IgD-negative memory B cell (primary cell): Measurements from ENCODE around the gene FXR1. TPM values are rescaled to one million over a fixed set of nuclear protein-coding genes. Genes with fewer than 3 reads are reported as not detected.
A peak's percentile ranks its signal among the peaks of the same experiment; 100 is the strongest.
"Not testable (repeated sequence)": the region's sequence is repeated elsewhere in the genome, so short reads cannot be mapped to it uniquely, and the experiment has no call there.

Experiments used
- H3K27ac Mint-ChIP-seq, 3 donors: one replicate each; pipeline ENCODE4 v1.8.0; 2020 to 2022; ENCODE audit warnings: mild to moderate bottlenecking in 3 of 3, mixed read lengths in 3 of 3, moderate library complexity in 1 of 3
- H3K27me3 Mint-ChIP-seq: one replicate; pipeline ENCODE4 v1.8.0; 2021; ENCODE audit warnings: mixed read lengths
- H3K36me3 Mint-ChIP-seq: one replicate; pipeline ENCODE4 v1.8.0; 2020; ENCODE audit warnings: mild to moderate bottlenecking, mixed read lengths
- H3K4me1 Mint-ChIP-seq, 3 donors: one replicate each; pipeline ENCODE4 v1.8.0; 2020 to 2022; ENCODE audit warnings: mixed read lengths in 3 of 3, mild to moderate bottlenecking in 1 of 3
- H3K4me3 Mint-ChIP-seq, 4 donors: one replicate each; pipeline ENCODE4 v1.8.0; 2020 to 2022; ENCODE audit warnings: mild to moderate bottlenecking in 4 of 4, mixed read lengths in 4 of 4, moderate library complexity in 3 of 4
- H3K9me3 Mint-ChIP-seq, 3 donors: one replicate each; pipeline ENCODE4 v1.8.0; 2020 to 2021; ENCODE audit warnings: mixed read lengths in 3 of 3, mild to moderate bottlenecking in 1 of 3
- polyA plus RNA-seq: library from polyadenylated mRNA; unstranded; fragments of 300-500 nt; fragmentation: Illumina TruSeq; gene quantifications from one replicate; pipeline ENCODE4 v1.2.3, GENCODE V29; 2021

Gene FXR1
- polyA plus RNA-seq, 1 donor from 2014 or later, result 50.1 TPM

- H3K27ac Mint-ChIP-seq, result peak overlapping the region in 1 of 3 donors; percentile 47
- H3K4me3 Mint-ChIP-seq, result no peak overlapping the region
- no peaks in the 10 kb centered on the region for H3K27me3 Mint-ChIP-seq
- peaks cover 6% of the 10 kb centered on the region for H3K36me3 Mint-ChIP-seq
- H3K9me3 Mint-ChIP-seq, result no peaks in the 10 kb centered on the region
- H3K4me1 Mint-ChIP-seq, result peaks cover 10 to 14% (median 11%) of the 10 kb centered on the region in 3 donors
These were observed 58.5 kb downstream of the FXR1 start for GRCh38 chr3:180970931-180971330.

DNA sequence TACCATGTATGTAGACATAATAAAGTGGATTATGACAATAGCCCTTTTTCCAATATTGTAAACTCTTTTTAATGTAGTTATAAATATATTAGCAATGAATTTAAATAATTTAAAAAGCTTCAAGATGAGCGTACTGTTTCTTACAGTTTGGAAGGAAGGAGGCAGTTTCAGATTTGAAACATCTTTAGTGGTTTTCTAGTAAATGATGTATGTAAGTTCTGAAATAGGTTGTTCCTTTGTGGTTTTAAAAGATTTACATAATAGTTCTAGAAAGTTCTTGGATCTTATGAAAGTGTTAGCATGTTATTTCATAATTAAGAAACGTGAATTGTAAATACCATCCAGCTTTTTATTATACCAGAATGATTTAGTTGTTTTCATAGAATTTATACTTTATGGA, 61.1 kb downstream of the FXR1 start:
- peaks cover 3% of the 10 kb centered on the region for H3K36me3 Mint-ChIP-seq
- H3K27me3 Mint-ChIP-seq, result no peaks in the 10 kb centered on the region
- H3K27ac Mint-ChIP-seq, result peak overlapping the region in 1 of 3 donors; percentile 76
- H3K9me3 Mint-ChIP-seq, result no peaks in the 10 kb centered on the region
- H3K4me3 Mint-ChIP-seq, result no peak overlapping the region
- peaks cover 10 to 19% (median 11%) of the 10 kb centered on the region in 3 donors for H3K4me1 Mint-ChIP-seq

DNA sequence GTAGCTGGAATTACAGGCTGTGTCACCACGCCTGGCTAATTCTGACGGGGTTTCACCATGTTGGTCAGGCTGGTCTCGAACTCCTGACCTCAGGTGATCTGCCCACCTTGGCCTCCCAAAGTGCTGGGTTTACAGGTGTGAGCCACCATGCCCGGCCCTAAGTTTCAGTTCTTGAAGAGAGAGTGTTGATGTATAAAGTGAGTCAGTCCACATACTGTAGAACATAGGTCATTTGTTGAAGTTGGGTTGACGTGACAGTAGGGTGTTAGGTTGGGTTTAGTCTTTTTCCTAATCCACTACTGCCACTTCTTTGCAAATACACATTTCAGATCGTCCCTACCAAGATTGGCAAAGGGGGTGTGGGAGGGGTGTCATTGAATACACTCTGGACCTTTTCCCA, 61.8 kb downstream of the FXR1 start:
- H3K4me3 Mint-ChIP-seq, result no peak overlapping the region
- no peaks in the 10 kb centered on the region for H3K27me3 Mint-ChIP-seq
- peaks cover 3% of the 10 kb centered on the region for H3K36me3 Mint-ChIP-seq
- no peaks in the 10 kb centered on the region for H3K9me3 Mint-ChIP-seq
- peak overlapping the region in 2 of 3 donors; percentile 47 to 83 for H3K27ac Mint-ChIP-seq
- H3K4me1 Mint-ChIP-seq, result peaks cover 10 to 19% (median 11%) of the 10 kb centered on the region in 3 donors

DNA sequence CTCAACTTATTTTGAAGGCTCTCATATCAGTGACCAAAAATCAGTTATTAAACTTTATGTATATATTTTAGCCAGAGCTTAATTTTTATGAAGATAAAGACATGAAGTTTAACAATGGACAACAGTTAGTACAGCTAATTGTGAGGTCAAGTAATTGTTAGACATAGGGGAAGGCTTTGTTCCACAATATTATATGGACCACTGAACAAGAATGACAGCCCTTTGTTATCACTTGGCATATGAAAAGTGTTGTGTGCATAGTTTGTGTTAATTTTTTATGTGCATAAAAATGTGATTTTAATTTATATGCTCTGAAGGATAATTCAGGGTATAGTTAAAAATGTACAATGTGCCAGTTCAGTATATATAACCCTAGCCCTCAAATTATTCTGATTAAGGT, 65.0 kb downstream of the FXR1 start:
- Mint-ChIP-seq H3K9me3 (no peaks in the 10 kb centered on the region), H3K27ac (no peak overlapping the region), H3K27me3 (no peaks in the 10 kb centered on the region), H3K4me3 (no peak overlapping the region), H3K36me3 (peaks cover 2% of the 10 kb centered on the region), H3K4me1 (peaks cover 7 to 18% (median 8%) of the 10 kb centered on the region in 3 donors)

DNA sequence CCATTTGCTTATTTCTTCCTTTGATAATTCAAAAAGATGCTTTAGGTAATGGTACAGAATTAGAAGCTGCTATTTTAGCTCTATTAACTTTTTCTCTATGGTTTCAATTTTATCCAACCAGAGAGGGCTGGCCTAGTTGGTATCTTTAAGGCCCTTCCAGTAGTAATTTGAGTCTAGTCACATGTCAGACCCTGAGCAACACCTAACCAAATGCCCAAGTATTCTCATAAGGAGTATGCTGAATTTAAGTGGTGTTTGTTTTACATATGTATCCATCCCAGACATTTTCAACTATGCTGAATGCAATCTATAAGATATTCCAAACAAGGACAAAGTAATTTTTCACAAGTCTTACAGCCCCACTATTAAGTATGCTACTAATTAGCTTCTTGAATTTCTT, 67.5 kb downstream of the FXR1 start:
- H3K4me1 Mint-ChIP-seq, result peaks cover 0 to 11% (median 5%) of the 10 kb centered on the region in 3 donors
- no peaks in the 10 kb centered on the region for H3K9me3 Mint-ChIP-seq
- peak overlapping the region in 1 of 3 donors; percentile 53 for H3K27ac Mint-ChIP-seq
- H3K27me3 Mint-ChIP-seq, result no peaks in the 10 kb centered on the region
- H3K36me3 Mint-ChIP-seq, result no peaks in the 10 kb centered on the region
- H3K4me3 Mint-ChIP-seq, result no peak overlapping the region

DNA sequence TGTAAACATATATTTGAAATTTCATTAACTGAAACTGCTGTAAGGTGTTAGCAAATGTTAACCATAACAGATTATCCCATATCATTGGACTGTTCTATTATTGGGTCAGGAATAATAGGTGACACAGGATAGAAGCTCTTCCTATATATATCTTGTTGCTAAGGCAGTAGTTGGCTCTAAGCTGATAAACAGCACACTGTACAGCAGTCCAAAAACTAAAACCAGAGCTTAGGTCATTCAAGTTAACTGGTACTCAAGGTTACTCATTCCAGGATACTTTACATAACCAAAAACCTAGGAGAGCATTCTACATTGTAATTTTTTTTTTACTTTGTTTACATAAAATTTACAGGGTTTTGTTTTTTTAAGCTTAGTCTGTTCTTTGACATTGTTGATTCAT, 68.1 kb downstream of the FXR1 start:
- H3K4me3 Mint-ChIP-seq, result no peak overlapping the region
- H3K27ac Mint-ChIP-seq, result no peak overlapping the region
- no peaks in the 10 kb centered on the region for H3K36me3 Mint-ChIP-seq
- H3K4me1 Mint-ChIP-seq, result peaks cover 0 to 11% (median 5%) of the 10 kb centered on the region in 3 donors
- H3K27me3 Mint-ChIP-seq, result no peaks in the 10 kb centered on the region
- no peaks in the 10 kb centered on the region for H3K9me3 Mint-ChIP-seq

GRCh38 chr3:180981912-180982311, 69.4 kb downstream of the FXR1 start:
- H3K4me1 Mint-ChIP-seq, result peaks cover 2 to 7% (median 4%) of the 10 kb centered on the region in 3 donors
- H3K27me3 Mint-ChIP-seq, result no peaks in the 10 kb centered on the region
- no peaks in the 10 kb centered on the region for H3K9me3 Mint-ChIP-seq
- no peak overlapping the region for H3K4me3 Mint-ChIP-seq
- H3K36me3 Mint-ChIP-seq, result no peaks in the 10 kb centered on the region
- peak overlapping the region in 1 of 3 donors; percentile 65 for H3K27ac Mint-ChIP-seq

- H3K4me3 Mint-ChIP-seq, result no peak overlapping the region
- H3K36me3 Mint-ChIP-seq, result no peaks in the 10 kb centered on the region
- no peaks in the 10 kb centered on the region for H3K27me3 Mint-ChIP-seq
- peak overlapping the region in 1 of 3 donors; percentile 81 for H3K27ac Mint-ChIP-seq
- H3K4me1 Mint-ChIP-seq, result peaks cover 4 to 14% (median 4%) of the 10 kb centered on the region in 3 donors
- no peaks in the 10 kb centered on the region for H3K9me3 Mint-ChIP-seq
These were observed 70.7 kb downstream of the FXR1 start for GRCh38 chr3:180983136-180983535.

- Mint-ChIP-seq H3K4me3 (peak overlapping the region in 1 of 4 donors; percentile 49), H3K4me1 (peaks cover 16 to 29% (median 21%) of the 10 kb centered on the region in 3 donors)
- H3K9me3 Mint-ChIP-seq, H3K27ac Mint-ChIP-seq, H3K36me3 Mint-ChIP-seq, H3K27me3 Mint-ChIP-seq: not testable (repeated sequence)
These were observed 73.9 kb downstream of the FXR1 start for GRCh38 chr3:180986366-180986765.

- Mint-ChIP-seq H3K4me1 (peaks cover 17 to 30% (median 22%) of the 10 kb centered on the region in 3 donors), H3K9me3 (no peaks in the 10 kb centered on the region), H3K4me3 (peak overlapping the region in 1 of 4 donors; percentile 19), H3K27ac (peak overlapping the region in 2 of 3 donors; percentile 30 to 80), H3K36me3 (no peaks in the 10 kb centered on the region), H3K27me3 (no peaks in the 10 kb centered on the region)
These were observed 74.9 kb downstream of the FXR1 start for GRCh38 chr3:180987344-180987743.

GRCh38 chr3:180989291-180990163, 77.1 kb downstream of the FXR1 start, which contains the start of gene DNAJC19:
Gene DNAJC19, minus strand, starts transcription at chr3:180989736. Its CDS starts 134 bp downstream, at chr3:180989602.
- peaks cover 1% of the 10 kb centered on the region for H3K27me3 Mint-ChIP-seq
- H3K4me3 Mint-ChIP-seq, result peak within 1 kb of the TSS; percentile 95 to 99 (median 97)
- H3K4me1 Mint-ChIP-seq, result peaks cover 17 to 25% (median 18%) of the 10 kb centered on the region in 3 donors
- peaks cover 4% of the 10 kb centered on the region for H3K36me3 Mint-ChIP-seq
- H3K9me3 Mint-ChIP-seq, result no peaks in the 10 kb centered on the region
- peak within 1 kb of the TSS; percentile 82 to 99 (median 98) for H3K27ac Mint-ChIP-seq

DNA sequence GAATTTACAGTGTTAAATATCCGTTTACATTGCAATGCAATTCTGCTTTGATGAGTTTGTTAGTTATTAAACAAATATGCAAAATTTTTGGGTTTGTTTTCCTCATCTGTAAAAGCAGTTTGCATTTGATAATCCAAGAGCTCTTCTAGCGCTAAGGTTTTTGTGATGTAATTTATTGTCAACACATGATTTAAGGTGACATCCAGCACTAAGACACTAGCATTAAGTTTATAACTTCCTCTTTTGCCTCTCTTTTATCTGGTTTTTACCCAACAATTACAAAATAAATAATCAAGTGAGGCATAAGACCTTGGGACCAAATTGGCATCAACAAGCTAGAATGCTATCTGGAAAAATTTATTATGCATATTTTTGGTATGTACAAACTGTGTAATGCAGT, 78.0 kb downstream of the FXR1 start:
- H3K27ac Mint-ChIP-seq, result peak overlapping the region; percentile 10 to 99 (median 98)
- peaks cover 17 to 25% (median 18%) of the 10 kb centered on the region in 3 donors for H3K4me1 Mint-ChIP-seq
- H3K9me3 Mint-ChIP-seq, result no peaks in the 10 kb centered on the region
- H3K4me3 Mint-ChIP-seq, result peak overlapping the region; percentile 95 to 99 (median 97)
- peaks cover 1% of the 10 kb centered on the region for H3K27me3 Mint-ChIP-seq
- peaks cover 4% of the 10 kb centered on the region for H3K36me3 Mint-ChIP-seq

GRCh38 chr3:180996415-180996932, 84.0 kb downstream of the FXR1 start:
- peaks cover 0 to 12% (median 11%) of the 10 kb centered on the region in 3 donors for H3K9me3 Mint-ChIP-seq
- H3K36me3 Mint-ChIP-seq, result peaks cover 6% of the 10 kb centered on the region
- H3K4me3 Mint-ChIP-seq, result no peak overlapping the region
- H3K4me1 Mint-ChIP-seq, result peaks cover 0 to under 1% (median under 1%) of the 10 kb centered on the region in 3 donors
- no peak overlapping the region for H3K27ac Mint-ChIP-seq
- H3K27me3 Mint-ChIP-seq, result peaks cover 5% of the 10 kb centered on the region

DNA sequence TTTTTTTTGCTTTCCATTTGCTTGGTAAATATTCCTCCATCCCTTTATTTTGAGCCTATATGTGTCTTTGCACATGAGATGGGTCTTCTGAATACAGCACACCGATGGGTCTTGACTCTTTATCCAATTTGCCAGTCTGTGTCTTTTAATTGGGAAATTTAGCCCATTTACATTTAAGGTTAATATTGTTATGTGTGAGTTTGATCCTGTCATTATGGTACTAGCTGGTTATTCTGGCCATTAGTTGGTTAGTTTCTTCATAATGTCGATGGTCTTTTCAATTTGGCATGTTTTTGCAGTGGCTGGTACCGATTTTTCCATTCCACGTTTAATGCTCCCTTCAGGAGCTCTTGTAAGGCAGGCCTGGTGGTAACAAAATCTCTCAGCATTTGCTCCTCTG, 89.9 kb downstream of the FXR1 start:
- H3K4me1 Mint-ChIP-seq, H3K4me3 Mint-ChIP-seq, H3K27ac Mint-ChIP-seq, H3K27me3 Mint-ChIP-seq, H3K36me3 Mint-ChIP-seq: not testable (repeated sequence)
- peaks cover 7 to 22% (median 21%) of the 10 kb centered on the region in 3 donors for H3K9me3 Mint-ChIP-seq

DNA sequence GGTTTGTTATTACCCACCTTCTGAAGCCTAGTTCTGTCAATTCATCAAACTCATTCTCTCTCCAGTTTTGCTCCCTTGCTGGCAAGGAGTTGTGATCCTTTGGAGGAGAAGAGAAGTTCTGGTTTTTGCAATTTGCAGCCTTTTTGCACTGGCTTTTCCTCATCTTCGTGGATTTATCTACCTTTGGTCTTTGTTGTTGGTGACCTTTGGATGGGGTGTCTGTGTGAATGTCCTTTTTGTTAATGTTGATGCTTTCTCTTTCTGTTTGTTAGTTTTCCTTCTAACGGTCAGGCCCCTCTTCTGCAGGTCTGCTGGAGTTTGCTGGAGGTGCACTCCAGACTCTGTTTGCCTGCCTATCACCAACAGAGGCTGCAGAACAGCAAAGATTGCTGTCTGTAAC, 91.0 kb downstream of the FXR1 start:
- peaks cover 7 to 22% (median 21%) of the 10 kb centered on the region in 3 donors for H3K9me3 Mint-ChIP-seq
- H3K4me1 Mint-ChIP-seq, H3K4me3 Mint-ChIP-seq, H3K27me3 Mint-ChIP-seq, H3K27ac Mint-ChIP-seq, H3K36me3 Mint-ChIP-seq: not testable (repeated sequence)
